ES-I3 (cell line): ENCODE data around the gene TUBA1C.

Source experiments
- H3K36me3 ChIP-seq: 2 replicates; pipeline ENCODE4 v1.6.1; 2013; ENCODE audit warnings: mild to moderate bottlenecking, low read length, control low read depth, moderate library complexity; ENCODE audit not compliant: insufficient read depth
- H3K4me1 ChIP-seq: 2 replicates; pipeline ENCODE4 v1.6.1; 2013; ENCODE audit warnings: mild to moderate bottlenecking, control low read depth, low read length; ENCODE audit not compliant: insufficient read depth
- H3K9ac ChIP-seq: 2 replicates; pipeline ENCODE4 v1.6.1; 2013; ENCODE audit warnings: low read depth, mild to moderate bottlenecking, low read length, moderate library complexity
- H3K9me3 ChIP-seq: 2 replicates; pipeline ENCODE4 v1.6.1; 2013; ENCODE audit warnings: mild to moderate bottlenecking, low read length, moderate library complexity; ENCODE audit not compliant: control insufficient read depth, insufficient read depth

Gene TUBA1C

DNA sequence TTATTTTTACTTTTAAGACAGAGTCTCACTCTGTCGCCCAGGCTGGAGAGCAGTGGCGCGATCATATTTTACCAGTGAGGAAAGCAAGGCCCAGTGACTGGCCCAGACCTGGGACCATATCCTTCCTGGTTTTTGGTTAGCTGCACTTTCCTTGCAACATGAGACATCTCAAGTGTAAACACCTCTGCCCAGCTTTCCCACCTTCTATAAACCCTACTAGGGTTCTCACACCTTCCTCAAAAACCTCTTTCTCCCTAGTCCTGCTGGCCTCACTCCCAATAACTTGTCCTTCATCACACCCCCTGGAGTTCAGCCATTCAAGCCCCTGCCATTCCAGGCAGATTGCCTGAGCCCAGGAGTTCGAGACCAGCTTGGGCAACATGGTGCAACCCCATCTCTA lies 19.8 kb downstream of the TUBA1C start:
- H3K9me3 ChIP-seq: no peaks in the 10 kb centered on the region
- peaks cover 13% of the 10 kb centered on the region for H3K4me1 ChIP-seq
- no peaks in the 10 kb centered on the region for H3K36me3 ChIP-seq
- H3K9ac ChIP-seq: no peak overlapping the region

- H3K4me1 ChIP-seq: no peaks in the 10 kb centered on the region; the same call in 1 of the 2 replicates
Observed at GRCh38 chr12:49287876-49288275, 23.0 kb downstream of the TUBA1C start.

GRCh38 chr12:49288412-49288853 lies 23.6 kb downstream of the TUBA1C start:
- Histone ChIP-seq H3K36me3 (no peaks in the 10 kb centered on the region), H3K9ac (no peak overlapping the region), H3K4me1 (no peaks in the 10 kb centered on the region; the same call in 1 of the 2 replicates), H3K9me3 (no peaks in the 10 kb centered on the region)

More at GRCh38 chr12:49287876-49288275, 23.0 kb downstream of the TUBA1C start:
- Histone ChIP-seq H3K36me3 (no peaks in the 10 kb centered on the region), H3K9me3 (no peaks in the 10 kb centered on the region), H3K9ac (no peak overlapping the region)

DNA sequence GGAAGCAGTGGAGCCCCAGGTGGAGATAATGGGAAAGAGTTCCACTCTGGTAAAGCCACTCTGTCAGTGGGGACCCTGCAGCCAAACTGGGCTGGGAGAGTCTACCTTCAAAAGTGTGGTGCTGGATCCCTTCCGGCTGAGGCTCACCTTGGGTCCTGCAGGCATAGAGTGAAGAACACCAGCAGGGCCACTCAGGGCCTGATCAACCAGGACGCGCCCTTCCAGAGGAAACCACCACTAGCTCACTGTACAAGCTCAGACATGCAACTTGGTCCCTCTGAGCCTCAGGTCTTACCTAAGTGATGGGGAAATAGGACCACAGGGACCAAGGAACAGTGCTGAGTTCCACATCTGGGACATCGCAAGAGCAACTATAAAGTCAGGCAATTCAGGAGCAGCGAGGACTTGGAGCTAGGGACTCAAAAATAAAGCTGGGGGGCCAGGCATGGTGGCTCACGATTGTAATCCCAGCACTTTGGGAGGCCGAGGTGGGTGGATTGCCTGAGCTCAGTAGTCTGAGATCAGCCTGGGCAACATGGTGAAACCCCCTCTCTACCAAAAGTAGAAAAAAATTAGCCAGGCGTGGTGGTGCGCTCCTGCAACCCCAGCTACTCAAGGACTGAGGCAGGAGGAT lies 24.2 kb downstream of the TUBA1C start:
- Histone ChIP-seq H3K9ac (no peak overlapping the region), H3K36me3 (no peaks in the 10 kb centered on the region), H3K4me1 (peaks cover 3% of the 10 kb centered on the region; the same call in 1 of the 2 replicates)

GRCh38 chr12:49292729-49293055 lies 27.8 kb downstream of the TUBA1C start:
- H3K9me3 ChIP-seq: no peaks in the 10 kb centered on the region
- H3K36me3 ChIP-seq: no peaks in the 10 kb centered on the region
- no peak overlapping the region for H3K9ac ChIP-seq
- H3K4me1 ChIP-seq: peaks cover 11% of the 10 kb centered on the region; the same call in 1 of the 2 replicates

More for the DNA sequence above, 24.2 kb downstream of the TUBA1C start:
- no peaks in the 10 kb centered on the region for H3K9me3 ChIP-seq

GRCh38 chr12:49293056-49293956 lies 28.4 kb downstream of the TUBA1C start:
- Histone ChIP-seq H3K9me3 (no peaks in the 10 kb centered on the region), H3K9ac (no peak overlapping the region; the same call in 1 of the 2 replicates), H3K36me3 (no peaks in the 10 kb centered on the region), H3K4me1 (peaks cover 11% of the 10 kb centered on the region; the same call in 1 of the 2 replicates)

DNA sequence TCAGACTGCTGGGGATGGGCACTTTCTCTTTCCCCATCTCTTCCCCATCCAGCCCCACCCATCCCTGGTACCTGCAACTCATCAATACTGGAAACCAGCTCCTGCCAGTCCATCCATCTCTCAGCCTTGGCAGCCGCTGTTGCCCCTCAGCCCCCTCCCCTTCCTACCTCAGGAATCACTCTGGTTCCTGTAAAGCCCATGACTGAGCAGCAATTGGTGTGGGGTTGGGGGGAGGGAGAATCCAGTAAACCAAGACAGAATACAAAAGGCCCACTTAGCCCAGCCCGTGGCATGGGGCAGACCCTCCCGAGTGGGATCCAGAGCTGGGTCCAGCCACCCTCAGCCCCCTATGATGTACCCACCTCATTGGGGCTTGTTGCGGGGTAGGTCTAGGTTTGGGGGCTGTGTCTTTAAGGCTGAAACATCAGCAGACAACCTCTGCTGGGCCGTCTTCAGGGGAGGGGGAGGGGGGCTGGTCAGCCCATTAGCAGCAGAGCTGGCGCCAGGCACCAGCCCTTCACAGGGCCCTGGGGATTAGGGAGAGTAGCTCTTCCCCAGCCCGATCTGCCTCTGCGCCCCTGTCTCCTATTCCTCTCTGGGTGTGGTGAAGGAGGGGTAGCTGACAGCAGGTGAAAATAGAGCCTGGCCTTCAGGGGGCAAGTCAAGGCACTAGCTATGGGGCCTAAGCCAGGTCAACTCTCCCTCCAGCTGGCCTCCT lies 29.4 kb downstream of the TUBA1C start:
- Histone ChIP-seq H3K9me3 (no peaks in the 10 kb centered on the region), H3K9ac (peak overlapping the region; percentile 42; the same call in 1 of the 2 replicates), H3K4me1 (peaks cover 11% of the 10 kb centered on the region; the same call in 1 of the 2 replicates), H3K36me3 (no peaks in the 10 kb centered on the region)

DNA sequence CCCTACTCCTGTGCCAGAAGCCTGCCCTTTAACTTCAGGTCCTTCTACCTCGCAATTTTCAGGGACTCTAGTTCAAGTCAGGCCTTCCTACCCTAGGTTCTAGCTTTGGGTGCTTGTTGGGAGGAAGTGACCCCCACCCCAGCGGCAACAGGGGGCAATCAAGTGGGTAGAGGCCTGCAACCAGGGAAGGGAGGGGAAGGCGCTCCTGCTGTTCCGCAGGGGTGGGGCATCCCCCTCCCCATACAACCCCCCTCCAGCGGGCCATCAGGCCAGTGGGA lies 29.9 kb downstream of the TUBA1C start:
- Histone ChIP-seq H3K9me3 (no peaks in the 10 kb centered on the region), H3K36me3 (no peaks in the 10 kb centered on the region), H3K9ac (peak overlapping the region; percentile 42; the same call in 1 of the 2 replicates), H3K4me1 (peaks cover 11% of the 10 kb centered on the region; the same call in 1 of the 2 replicates)

- H3K4me1 ChIP-seq: peaks cover 11% of the 10 kb centered on the region; the same call in 1 of the 2 replicates
- no peaks in the 10 kb centered on the region for H3K9me3 ChIP-seq
- H3K9ac ChIP-seq: peak within 1 kb of the TSS; percentile 42; the same call in 1 of the 2 replicates
- no peaks in the 10 kb centered on the region for H3K36me3 ChIP-seq
Observed at GRCh38 chr12:49295082-49295936, 30.4 kb downstream of the TUBA1C start, which contains the start of gene PRPH. TSS of gene PRPH (plus strand) at chr12:49295147. CDS start at chr12:49295201, 54 bp downstream.

DNA sequence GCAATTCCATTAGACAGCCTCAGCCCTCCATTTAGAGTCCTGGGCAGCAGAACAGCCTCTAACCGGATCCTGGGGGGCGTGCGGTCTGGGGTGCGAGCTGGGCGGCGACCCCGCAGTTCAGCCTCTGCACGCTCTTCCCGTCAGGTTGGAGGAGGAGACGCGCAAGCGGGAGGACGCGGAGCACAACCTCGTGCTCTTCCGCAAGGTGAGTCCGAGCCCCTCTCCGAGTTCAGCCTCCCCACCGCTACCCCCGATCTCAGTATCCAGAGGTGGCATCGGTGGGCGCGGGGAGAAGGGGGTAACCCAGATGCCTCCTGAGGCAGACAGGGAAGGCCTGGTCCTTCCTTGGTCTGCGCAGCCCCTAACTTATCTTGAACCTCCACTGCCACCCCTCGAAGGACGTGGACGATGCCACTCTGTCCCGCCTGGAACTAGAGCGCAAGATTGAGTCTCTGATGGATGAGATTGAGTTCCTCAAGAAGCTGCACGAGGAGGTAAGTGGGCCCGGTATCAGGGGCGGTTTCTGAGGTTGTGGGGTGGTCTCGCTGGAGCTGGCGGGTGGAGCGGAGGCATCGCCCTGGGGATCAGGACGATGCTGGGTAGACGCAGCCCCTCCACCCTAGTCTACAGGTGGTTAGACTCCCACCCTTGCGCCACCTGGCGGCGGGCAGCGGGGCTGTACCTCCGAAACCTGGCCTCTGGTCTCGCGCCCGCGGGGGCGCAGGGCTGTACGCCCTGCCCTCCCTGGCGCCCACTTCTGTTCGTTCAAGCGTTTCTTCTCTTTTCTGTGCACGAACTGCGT lies 31.4 kb downstream of the TUBA1C start:
- peak overlapping the region; percentile 44; the same call in 1 of the 2 replicates for H3K9ac ChIP-seq

GRCh38 chr12:49296836-49297694 lies 32.2 kb downstream of the TUBA1C start:
- peak overlapping the region; percentile 44; the same call in 1 of the 2 replicates for H3K9ac ChIP-seq
- H3K9me3 ChIP-seq: no peaks in the 10 kb centered on the region
- H3K36me3 ChIP-seq: no peaks in the 10 kb centered on the region
- H3K4me1 ChIP-seq: peaks cover 11% of the 10 kb centered on the region; the same call in 1 of the 2 replicates

More for the DNA sequence above, 31.4 kb downstream of the TUBA1C start:
- Histone ChIP-seq H3K9me3 (no peaks in the 10 kb centered on the region), H3K36me3 (no peaks in the 10 kb centered on the region), H3K4me1 (peaks cover 11% of the 10 kb centered on the region; the same call in 1 of the 2 replicates)

- Histone ChIP-seq H3K9me3 (no peaks in the 10 kb centered on the region), H3K36me3 (no peaks in the 10 kb centered on the region), H3K4me1 (peaks cover 11% of the 10 kb centered on the region; the same call in 1 of the 2 replicates), H3K9ac (no peak overlapping the region)
Observed at GRCh38 chr12:49297695-49298060, 32.8 kb downstream of the TUBA1C start.
